Middle frontal gyrus (tissue), 1 donor: ENCODE results near the gene LY86.

Experiments
- DNase-seq: peaks from one replicate; pipeline ENCODE4 v3.0.0-alpha.2; 2015; ENCODE audit warnings: low spot score; ENCODE audit errors: extremely low spot score

LY86 gene

GRCh38 chr6:6681075-6681849 lies 92.7 kb downstream of the LY86 start:
- no peak for DNase-seq

DNA sequence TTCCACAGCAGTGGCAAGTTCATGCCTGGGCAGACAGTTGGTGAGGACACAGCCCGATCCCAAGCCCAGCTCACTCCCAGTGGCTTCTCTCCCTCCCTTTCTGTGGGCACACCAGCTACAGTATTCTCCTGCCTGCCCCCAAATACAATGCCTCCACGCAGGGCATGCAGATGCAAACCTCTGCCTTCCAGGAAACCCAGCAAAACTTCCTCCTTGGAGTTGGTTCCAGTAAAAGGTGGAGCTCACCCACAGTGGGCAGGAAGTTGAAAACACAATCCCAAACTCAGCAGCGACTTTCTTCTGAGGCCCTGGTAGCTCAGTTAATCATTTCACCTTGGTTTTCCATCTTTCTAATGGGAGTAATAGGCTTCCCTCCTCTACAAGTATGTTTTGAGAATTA lies 93.7 kb downstream of the LY86 start:
- no peak for DNase-seq

DNA sequence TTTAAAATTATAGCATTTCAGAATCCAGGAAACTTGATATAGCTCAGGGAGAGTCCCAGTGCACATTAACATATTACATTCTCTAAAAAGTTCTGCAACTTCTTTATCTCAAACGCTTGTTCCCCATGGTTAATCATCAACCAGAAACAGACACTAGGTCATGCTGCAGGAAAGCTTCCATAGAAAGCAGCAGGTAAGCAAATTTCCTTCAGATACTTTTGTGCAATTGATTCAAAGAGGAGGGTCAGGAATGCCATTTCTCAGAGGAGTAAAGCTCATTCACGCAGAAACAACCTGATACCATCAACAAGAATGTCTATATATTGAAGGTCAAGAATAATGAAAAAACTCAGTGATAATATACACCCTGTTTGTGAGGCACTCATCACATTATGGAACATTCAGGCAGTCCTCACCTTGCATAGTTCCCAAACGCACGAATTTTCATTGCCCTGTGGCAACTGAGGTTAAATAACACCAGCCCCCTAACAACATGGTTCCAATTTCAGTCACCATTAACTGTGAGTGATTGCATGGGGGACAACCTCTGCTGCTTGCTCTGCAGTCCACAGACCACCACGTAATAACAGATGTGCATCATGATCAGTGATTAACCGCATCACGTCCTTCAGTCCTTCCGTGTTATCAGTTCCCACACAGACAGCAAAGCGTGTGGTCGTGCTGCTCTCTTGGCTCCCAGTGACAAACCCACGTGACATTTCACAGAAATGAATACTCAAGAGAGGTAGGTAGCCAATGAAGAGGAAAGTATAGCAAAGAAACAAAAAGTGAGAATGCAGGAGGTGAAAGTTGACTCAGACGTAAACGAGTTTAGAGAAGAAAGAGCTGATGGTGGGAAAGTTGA lies 95.7 kb downstream of the LY86 start:
- DNase-seq: no peak

GRCh38 chr6:6685249-6686040 lies 96.9 kb downstream of the LY86 start:
- DNase-seq: no peak

DNA sequence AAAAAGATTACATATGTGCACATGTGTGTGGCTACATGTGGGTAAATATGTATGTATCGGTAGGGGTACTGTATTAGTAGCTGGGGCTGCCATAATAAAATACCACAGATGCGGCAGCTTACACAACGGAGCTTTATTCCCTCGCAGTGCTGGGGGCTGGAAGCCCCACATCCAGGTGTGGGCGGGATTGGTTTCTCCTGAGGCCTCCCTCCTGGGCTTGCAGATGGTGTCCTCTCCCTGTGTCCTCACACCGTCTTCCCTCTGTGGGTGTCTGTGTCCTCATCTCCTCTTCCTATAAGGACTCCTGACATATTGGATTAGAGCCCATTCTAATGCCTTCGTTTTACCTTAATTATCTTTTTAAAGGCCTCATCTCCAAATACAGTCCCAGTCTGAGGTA lies 97.7 kb downstream of the LY86 start:
- DNase-seq: no peak

- DNase-seq: no peak
Observed at GRCh38 chr6:6686748-6687601, 98.5 kb downstream of the LY86 start.

GRCh38 chr6:6688283-6688682 lies 99.8 kb downstream of the LY86 start:
- no peak for DNase-seq

- no peak for DNase-seq
Observed at GRCh38 chr6:6688951-6689350, 100.4 kb downstream of the LY86 start.

GRCh38 chr6:6689400-6690143 lies 101.1 kb downstream of the LY86 start:
- DNase-seq: no peak

GRCh38 chr6:6690144-6690483 lies 101.6 kb downstream of the LY86 start:
- DNase-seq: no peak

DNA sequence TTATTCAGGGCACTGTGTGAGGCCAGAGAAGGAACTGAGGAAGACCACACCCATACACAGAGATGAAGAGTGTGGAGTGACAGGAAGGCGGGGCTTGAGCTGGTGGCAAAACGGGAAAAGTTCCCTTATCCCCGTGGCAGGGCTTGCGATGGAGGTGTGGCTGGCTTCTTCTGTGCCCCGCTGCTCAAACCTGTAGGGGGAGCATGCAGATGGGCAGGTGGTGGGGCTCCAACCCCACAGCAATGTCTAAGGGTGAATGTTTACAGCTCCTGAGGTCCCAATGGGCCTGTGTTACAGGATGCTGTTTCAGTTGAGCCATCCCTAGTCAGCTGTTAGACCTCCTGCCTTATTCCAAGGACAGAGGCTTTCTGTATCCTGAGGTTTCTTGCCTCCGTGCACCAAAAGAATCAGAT lies 105.9 kb downstream of the LY86 start:
- no peak for DNase-seq

- no peak for DNase-seq
Observed at GRCh38 chr6:6694825-6695624, 106.5 kb downstream of the LY86 start.

DNA sequence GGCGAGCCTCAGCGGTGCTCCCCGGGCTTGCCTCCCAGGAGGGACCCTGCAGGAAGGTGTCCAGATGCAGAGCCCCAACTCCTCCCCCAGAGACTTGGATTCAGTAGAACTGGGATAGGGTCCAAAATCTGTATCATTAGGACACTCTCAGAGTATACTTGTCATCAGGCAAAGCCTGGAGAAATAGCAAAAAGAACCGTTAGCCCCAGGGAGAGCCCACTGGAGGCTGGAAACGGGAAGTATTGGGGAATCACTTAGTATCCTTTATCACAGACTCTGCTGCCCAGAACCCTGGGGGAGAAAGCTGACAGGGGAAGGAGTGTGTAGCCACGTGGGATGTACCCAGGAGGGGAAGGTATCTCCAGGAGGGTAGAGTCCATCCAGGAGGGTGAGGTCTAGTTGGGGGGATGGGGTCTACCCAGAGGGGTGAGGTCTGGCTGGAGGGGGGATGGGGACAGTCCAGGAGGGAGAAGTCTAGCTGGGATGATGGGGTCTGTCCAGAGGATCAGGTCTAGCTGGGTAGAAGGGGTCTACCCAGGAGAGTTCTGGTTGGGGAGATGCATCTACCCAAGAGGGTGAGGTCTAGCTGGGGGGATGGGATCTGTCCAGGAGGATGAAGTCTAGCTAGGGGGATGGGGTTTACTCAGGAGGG lies 107.2 kb downstream of the LY86 start:
- no peak for DNase-seq

GRCh38 chr6:6696867-6697531 lies 108.5 kb downstream of the LY86 start:
- no peak for DNase-seq

GRCh38 chr6:6697620-6698019 lies 109.1 kb downstream of the LY86 start:
- DNase-seq: no peak

DNA sequence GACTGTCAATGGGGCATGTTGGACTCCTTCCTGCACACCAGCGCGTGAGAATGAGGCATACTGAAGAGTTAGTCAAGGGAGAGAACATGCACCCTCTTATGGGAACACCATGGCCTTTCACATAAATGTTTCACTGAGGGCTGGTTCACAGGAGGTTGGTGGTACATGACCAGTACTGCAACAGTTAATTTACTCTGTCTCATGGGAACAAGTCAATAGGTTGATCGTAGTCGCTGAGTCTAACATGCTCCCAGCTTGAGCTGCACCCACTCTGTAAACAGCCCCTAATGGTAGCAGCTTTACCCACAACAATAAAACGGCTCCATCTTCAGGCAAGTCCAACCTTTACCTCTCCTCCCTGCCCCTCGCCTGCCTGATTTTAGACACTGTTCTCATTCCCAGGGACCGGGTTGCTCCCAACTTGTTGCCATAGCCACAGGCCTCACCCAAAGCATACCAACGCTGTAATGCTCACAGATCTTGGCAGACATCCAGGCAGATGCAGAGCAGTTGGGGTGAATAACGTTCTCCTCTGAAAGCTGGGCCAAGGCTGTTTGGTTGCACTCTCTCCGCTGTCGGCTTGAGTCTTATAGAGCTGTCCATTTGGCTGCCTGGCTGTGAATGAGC lies 111.3 kb downstream of the LY86 start:
- no peak for DNase-seq

GRCh38 chr6:6700407-6701270 lies 112.1 kb downstream of the LY86 start:
- no peak for DNase-seq
